KOPT-K1 (cell line): Measurements from ENCODE around the gene RABGAP1L.
A peak's percentile ranks its signal among the peaks of the same experiment; 100 is the strongest.
"Not testable (repeated sequence)": the region's sequence is repeated elsewhere in the genome, so short reads cannot be mapped to it uniquely, and the experiment has no call there.

ENCODE experiments used
- H3K27ac ChIP-seq: fragments of 200-600 bp; sonication (generic); 2 replicates; pipeline ENCODE4 v1.5.1; 2016; ENCODE audit warnings: antibody characterized with exemption, mild to moderate bottlenecking, low read depth, low read length; ENCODE audit not compliant: poor library complexity, severe bottlenecking
- H3K36me3 ChIP-seq: fragments of 200-600 bp; sonication (generic); 2 replicates; pipeline ENCODE4 v1.5.1; 2017; ENCODE audit warnings: antibody characterized with exemption, mild to moderate bottlenecking, low read length, moderate library complexity; ENCODE audit not compliant: insufficient read depth
- H3K9me3 ChIP-seq: fragments of 200-600 bp; sonication (generic); 2 replicates; pipeline ENCODE4 v1.5.1; 2017; ENCODE audit warnings: antibody characterized with exemption, low read length, mild to moderate bottlenecking; ENCODE audit not compliant: insufficient read depth, poor library complexity, severe bottlenecking

RABGAP1L gene

GRCh38 chr1:175000697-175001187, 841.4 kb downstream of the RABGAP1L start:
- Histone ChIP-seq H3K9me3 (no peaks in the 10 kb centered on the region), H3K27ac (peak overlapping the region; percentile 99)

GRCh38 chr1:175002910-175003517, 843.7 kb downstream of the RABGAP1L start:
- Histone ChIP-seq H3K9me3 (no peaks in the 10 kb centered on the region), H3K36me3 (peaks cover 40% of the 10 kb centered on the region), H3K27ac (no peak overlapping the region)

More at GRCh38 chr1:175000697-175001187, 841.4 kb downstream of the RABGAP1L start:
- peaks cover 18% of the 10 kb centered on the region for H3K36me3 ChIP-seq

GRCh38 chr1:175003521-175003920, 844.2 kb downstream of the RABGAP1L start:
- no peak overlapping the region for H3K27ac ChIP-seq

DNA sequence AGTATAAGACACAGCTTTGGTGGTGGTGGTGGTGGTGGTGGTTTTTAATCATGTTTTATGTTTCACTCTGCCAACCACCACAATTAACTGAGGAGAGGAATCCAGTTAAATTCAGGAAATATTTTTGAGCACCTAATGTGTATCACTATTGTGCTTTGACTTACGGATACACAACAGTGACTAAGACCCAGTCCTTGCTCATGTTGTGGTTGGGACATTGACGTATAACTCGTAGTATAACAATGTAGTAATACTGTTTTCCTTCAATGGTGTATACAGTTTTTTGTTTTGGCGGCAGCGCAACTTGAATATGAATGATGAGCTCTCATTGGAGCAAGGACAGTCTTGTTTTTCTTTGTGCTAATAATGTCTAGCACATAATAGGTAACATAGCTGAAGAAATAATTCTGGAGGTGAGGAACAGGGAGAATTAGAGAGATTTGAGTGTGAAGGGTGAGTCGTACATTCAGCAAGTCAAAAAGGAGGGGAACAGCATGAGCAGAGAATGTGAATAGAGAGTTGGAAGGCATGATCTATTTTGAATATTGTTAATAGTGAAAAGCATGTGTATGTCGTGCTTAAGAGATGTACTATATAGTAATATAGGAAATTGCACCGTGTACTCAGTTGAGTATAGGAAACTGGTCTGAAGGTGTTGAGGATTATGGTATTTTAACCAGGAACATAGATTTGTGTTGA, 845.9 kb downstream of the RABGAP1L start:
- Histone ChIP-seq H3K27ac (no peak overlapping the region), H3K9me3 (no peaks in the 10 kb centered on the region), H3K36me3 (peaks cover 63% of the 10 kb centered on the region)

More at GRCh38 chr1:175003521-175003920, 844.2 kb downstream of the RABGAP1L start:
- Histone ChIP-seq H3K9me3 (no peaks in the 10 kb centered on the region), H3K36me3 (peaks cover 45% of the 10 kb centered on the region)

- no peaks in the 10 kb centered on the region for H3K9me3 ChIP-seq
Observed at GRCh38 chr1:175009532-175009931, 850.2 kb downstream of the RABGAP1L start.

DNA sequence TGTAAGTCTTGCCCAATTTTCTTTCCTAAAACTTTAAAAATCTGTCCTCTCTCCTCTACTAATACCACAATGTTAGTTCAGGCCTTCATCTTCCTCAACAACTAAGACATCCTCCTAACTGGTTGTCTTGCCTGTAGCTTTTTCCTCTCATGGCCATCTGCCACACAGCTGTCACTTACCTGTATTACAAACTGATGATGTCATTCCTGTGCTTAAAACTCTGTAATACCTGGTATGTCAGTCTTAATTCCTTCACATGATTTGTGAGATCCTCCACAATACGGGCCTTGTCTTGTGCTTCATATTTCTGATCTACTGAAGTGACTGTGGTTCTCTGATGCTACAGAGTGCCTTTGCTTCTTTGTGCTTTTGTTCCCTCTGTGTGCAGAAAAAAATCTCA, 854.1 kb downstream of the RABGAP1L start:
- Histone ChIP-seq H3K36me3 (peaks cover 100% of the 10 kb centered on the region), H3K9me3 (no peaks in the 10 kb centered on the region), H3K27ac (no peak overlapping the region)

More at GRCh38 chr1:175009532-175009931, 850.2 kb downstream of the RABGAP1L start:
- H3K36me3 ChIP-seq, result peaks cover 100% of the 10 kb centered on the region
- H3K27ac ChIP-seq, result no peak overlapping the region

DNA sequence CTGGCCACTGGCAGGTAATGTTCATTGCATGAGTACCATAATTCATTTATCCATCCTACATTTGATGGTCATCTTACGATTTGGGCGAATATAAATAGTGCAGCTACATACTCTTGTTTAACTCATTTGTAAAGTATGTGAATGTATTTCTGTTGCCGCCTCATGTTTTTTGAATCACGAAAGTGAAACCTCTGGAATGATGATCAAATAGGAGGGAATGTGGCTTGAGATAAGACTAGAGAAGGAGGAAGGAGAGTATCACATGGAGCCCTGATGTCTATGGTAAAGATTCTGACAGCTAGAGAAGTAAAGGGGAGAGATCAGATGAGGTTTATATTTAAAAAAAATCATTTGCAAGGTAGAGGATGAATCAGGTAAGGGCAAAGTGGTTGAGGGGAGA, 855.9 kb downstream of the RABGAP1L start:
- Histone ChIP-seq H3K9me3 (no peaks in the 10 kb centered on the region), H3K36me3 (peaks cover 87% of the 10 kb centered on the region), H3K27ac (no peak overlapping the region)

DNA sequence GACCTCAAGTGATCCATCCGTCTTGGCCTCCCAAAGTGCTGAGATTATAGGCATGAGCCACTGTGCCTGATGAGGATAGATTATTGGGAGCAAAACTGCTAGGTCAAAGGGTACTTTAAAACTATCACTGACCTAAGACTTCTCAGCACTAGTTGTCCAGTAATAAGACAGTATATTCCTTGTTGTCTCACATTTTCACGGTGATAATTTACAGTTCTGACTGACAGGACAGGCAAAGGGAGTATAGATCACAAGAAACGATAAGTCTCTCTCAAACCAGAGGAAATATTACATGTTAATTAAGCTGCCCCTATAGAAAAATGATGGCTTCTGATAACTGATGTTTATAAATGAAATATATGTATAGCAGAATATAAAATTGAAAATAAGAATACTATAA, 860.2 kb downstream of the RABGAP1L start:
- Histone ChIP-seq H3K9me3 (no peaks in the 10 kb centered on the region), H3K36me3 (peaks cover 49% of the 10 kb centered on the region), H3K27ac (no peak overlapping the region)

- peaks cover 12% of the 10 kb centered on the region for H3K36me3 ChIP-seq
- no peaks in the 10 kb centered on the region for H3K9me3 ChIP-seq
- peak within 1 kb of the TSS; percentile 76 for H3K27ac ChIP-seq
Observed at GRCh38 chr1:175023043-175023921, 864.0 kb downstream of the RABGAP1L start, which contains the start of gene MRPS14. Gene MRPS14, minus strand, starts transcription at chr1:175023425. Its CDS starts 17 bp downstream, at chr1:175023408.

GRCh38 chr1:175023922-175024242, 864.6 kb downstream of the RABGAP1L start:
- H3K27ac ChIP-seq, result peak overlapping the region; percentile 76

DNA sequence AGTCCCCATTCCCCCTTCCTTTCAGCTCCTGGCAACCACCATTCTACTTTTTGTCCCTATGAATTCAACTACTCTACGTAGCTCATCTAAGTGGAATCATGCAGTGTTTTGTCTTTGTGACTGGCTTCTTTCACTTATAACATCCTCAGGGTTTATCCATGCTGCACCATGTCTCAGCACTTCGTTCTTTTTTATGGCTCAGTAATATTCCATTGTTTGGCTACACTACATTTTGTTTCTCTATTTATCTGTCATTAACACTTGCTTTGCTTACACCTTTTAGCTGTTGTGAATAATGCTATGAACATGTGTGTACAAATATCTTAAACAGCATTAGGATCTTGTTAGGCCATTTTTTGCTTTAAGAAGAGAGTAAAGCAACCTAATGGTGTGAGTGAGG, 865.5 kb downstream of the RABGAP1L start:
- no peak overlapping the region for H3K27ac ChIP-seq
- peaks cover 5% of the 10 kb centered on the region; the same call in 1 of the 2 replicates for H3K36me3 ChIP-seq
- H3K9me3 ChIP-seq, result no peaks in the 10 kb centered on the region

More at GRCh38 chr1:175023922-175024242, 864.6 kb downstream of the RABGAP1L start:
- H3K9me3 ChIP-seq, H3K36me3 ChIP-seq: not testable (repeated sequence)

GRCh38 chr1:175033953-175034352, 874.6 kb downstream of the RABGAP1L start:
- Histone ChIP-seq H3K36me3 (no peaks in the 10 kb centered on the region), H3K9me3 (no peaks in the 10 kb centered on the region), H3K27ac (no peak overlapping the region)

DNA sequence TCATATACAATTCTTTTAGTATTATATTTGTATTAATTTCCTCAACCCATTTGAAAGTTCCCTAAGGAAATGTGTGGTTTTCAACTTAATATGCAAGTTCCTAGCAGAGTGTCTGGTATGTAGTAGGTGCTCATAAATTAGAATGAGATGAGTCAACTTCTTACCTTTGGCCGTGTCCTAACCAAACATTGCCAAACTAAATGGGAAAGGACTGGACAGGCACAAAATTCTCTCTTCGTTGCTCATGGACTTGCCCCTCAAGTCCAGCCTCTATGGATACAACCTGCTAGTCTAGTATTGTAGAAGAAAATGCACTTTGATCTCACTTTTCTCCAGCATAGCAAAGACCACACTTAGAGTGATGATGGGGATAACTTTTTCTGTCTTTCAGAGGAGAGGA, 875.5 kb downstream of the RABGAP1L start:
- no peak overlapping the region for H3K27ac ChIP-seq
- no peaks in the 10 kb centered on the region for H3K9me3 ChIP-seq
- no peaks in the 10 kb centered on the region for H3K36me3 ChIP-seq

GRCh38 chr1:175035865-175036264, 876.5 kb downstream of the RABGAP1L start:
- H3K9me3 ChIP-seq, result no peaks in the 10 kb centered on the region
- H3K27ac ChIP-seq, result no peak overlapping the region
- H3K36me3 ChIP-seq, result no peaks in the 10 kb centered on the region

DNA sequence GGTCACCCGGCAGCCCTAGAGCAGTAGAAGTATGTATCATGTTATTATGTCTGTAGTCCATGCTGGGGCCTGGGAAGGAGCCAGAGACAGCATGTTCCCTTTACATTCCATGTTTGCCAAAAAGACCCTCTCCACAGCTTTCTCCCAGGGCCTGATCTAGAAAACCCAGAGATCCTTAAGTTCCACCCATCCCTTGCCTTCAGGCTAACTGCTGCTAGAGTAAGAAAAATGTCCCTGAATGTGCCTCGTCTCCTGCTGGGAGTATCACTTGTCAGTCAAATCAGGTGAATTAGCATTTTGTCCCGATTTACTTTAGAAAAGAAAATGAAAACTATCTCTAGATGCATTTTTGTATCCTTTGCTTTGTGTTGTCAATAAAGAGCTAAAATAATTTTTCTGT, 877.2 kb downstream of the RABGAP1L start:
- H3K36me3 ChIP-seq, result no peaks in the 10 kb centered on the region

More for the DNA sequence above, 877.2 kb downstream of the RABGAP1L start:
- H3K27ac ChIP-seq, result no peak overlapping the region
- H3K9me3 ChIP-seq, result no peaks in the 10 kb centered on the region
